GM19351 (cell line): Measurements from ENCODE around the gene CENPO.
"Not testable (repeated sequence)": the region's sequence is repeated elsewhere in the genome, so short reads cannot be mapped to it uniquely, and the experiment has no call there.

Experiments used
- ATAC-seq: cut with Tn5 transposase; IDR thresholded peaks from one replicate; pipeline ENCODE4 v1.9.1; 2021; ENCODE audit warnings: mild to moderate bottlenecking, moderate library complexity; ENCODE audit not compliant: unreplicated experiment

CENPO gene

GRCh38 chr2:24822049-24822706, 29.0 kb downstream of the CENPO start:
- no peak for ATAC-seq

GRCh38 chr2:24824071-24824588, 30.9 kb downstream of the CENPO start:
- no peak for ATAC-seq

GRCh38 chr2:24824966-24825882, 32.0 kb downstream of the CENPO start:
- no peak for ATAC-seq

GRCh38 chr2:24825883-24826772, 32.9 kb downstream of the CENPO start:
- no peak for ATAC-seq

GRCh38 chr2:24826773-24827145, 33.5 kb downstream of the CENPO start:
- no peak for ATAC-seq

- ATAC-seq: peak; percentile 79
Measured at GRCh38 chr2:24827321-24828237, 34.4 kb downstream of the CENPO start.

- ATAC-seq: no peak
Measured at GRCh38 chr2:24828238-24828996, 35.2 kb downstream of the CENPO start.

- no peak for ATAC-seq
Measured at GRCh38 chr2:24830351-24830750, 37.1 kb downstream of the CENPO start.

- no peak for ATAC-seq
Measured at GRCh38 chr2:24830786-24831185, 37.6 kb downstream of the CENPO start.

- no peak for ATAC-seq
Measured at GRCh38 chr2:24831221-24832072, 38.2 kb downstream of the CENPO start.

GRCh38 chr2:24832073-24832461, 38.8 kb downstream of the CENPO start:
- ATAC-seq: no peak

GRCh38 chr2:24832521-24832920, 39.3 kb downstream of the CENPO start:
- no peak for ATAC-seq

- ATAC-seq: no peak
Measured at GRCh38 chr2:24832931-24833701, 39.9 kb downstream of the CENPO start.

GRCh38 chr2:24833821-24834732, 40.9 kb downstream of the CENPO start:
- ATAC-seq: no peak

GRCh38 chr2:24834733-24835395, 41.6 kb downstream of the CENPO start:
- no peak for ATAC-seq

- not testable (repeated sequence) for ATAC-seq
Measured at GRCh38 chr2:24835411-24835810, 42.2 kb downstream of the CENPO start.
